H9 (cell line): Measurements from ENCODE around the gene APOL4. TPM values are rescaled to one million over a fixed set of nuclear protein-coding genes. Genes with fewer than 3 reads are reported as not detected.

Source experiments
- DNase-seq: peaks from one replicate; pipeline ENCODE4 v3.0.0-alpha.2; 2017
- H2AFZ ChIP-seq: one replicate; pipeline ENCODE4 v1.6.1; 2013; ENCODE audit warnings: mild to moderate bottlenecking, low read length, control low read depth, moderate library complexity
- H2AK5ac ChIP-seq: 2 replicates; pipeline ENCODE4 v1.6.1; 2013; ENCODE audit warnings: low read length, control low read depth, mixed read lengths; ENCODE audit not compliant: insufficient read length
- H2BK120ac ChIP-seq: one replicate; pipeline ENCODE4 v1.6.1; 2013; ENCODE audit warnings: low read depth, mild to moderate bottlenecking, low read length, control low read depth, inconsistent platforms; ENCODE audit not compliant: poor library complexity, severe bottlenecking
- H2BK12ac ChIP-seq: 2 replicates; pipeline ENCODE4 v1.6.1; 2013; ENCODE audit warnings: low read length, control low read depth, mixed read lengths, low read depth; ENCODE audit not compliant: insufficient read length
- H2BK15ac ChIP-seq: 2 replicates; pipeline ENCODE4 v1.6.1; 2013; ENCODE audit warnings: low read depth, low read length, control low read depth
- H2BK20ac ChIP-seq: one replicate; pipeline ENCODE4 v1.6.1; 2013; ENCODE audit warnings: low read depth, mild to moderate bottlenecking, low read length, control low read depth, inconsistent platforms; ENCODE audit not compliant: poor library complexity, severe bottlenecking
- H2BK5ac ChIP-seq: 2 replicates; pipeline ENCODE4 v1.6.1; 2013; ENCODE audit warnings: low read length, control low read depth, mixed read lengths; ENCODE audit not compliant: insufficient read length
- H3K14ac ChIP-seq: 2 replicates; pipeline ENCODE4 v1.6.1; 2013; ENCODE audit warnings: low read length, control low read depth; ENCODE audit not compliant: insufficient read depth
- H3K18ac ChIP-seq: 2 replicates; pipeline ENCODE4 v1.6.1; 2013; ENCODE audit warnings: low read depth, mild to moderate bottlenecking, mixed read lengths, low read length, control low read depth; ENCODE audit not compliant: insufficient read length
- H3K23ac ChIP-seq: 2 replicates; pipeline ENCODE4 v1.6.1; 2013; ENCODE audit warnings: low read length, control low read depth, mixed read lengths, low read depth; ENCODE audit not compliant: insufficient read length
- H3K23me2 ChIP-seq: 2 replicates; pipeline ENCODE4 v1.6.1; 2013; ENCODE audit warnings: low read depth, mild to moderate bottlenecking, mixed read lengths, low read length, control low read depth; ENCODE audit not compliant: insufficient read length, poor library complexity, severe bottlenecking
- H3K27ac ChIP-seq: 2 replicates; pipeline ENCODE4 v1.5.1; 2013; ENCODE audit warnings: low read length, control low read depth, mixed read lengths, low read depth; ENCODE audit not compliant: insufficient read length
- H3K27me3 ChIP-seq: 2 replicates; pipeline ENCODE4 v1.6.1; 2013; ENCODE audit warnings: low read length, control low read depth, inconsistent platforms; ENCODE audit not compliant: insufficient read depth
- H3K4ac ChIP-seq: 2 replicates; pipeline ENCODE4 v1.6.1; 2013; ENCODE audit warnings: low read depth, mild to moderate bottlenecking, control low read depth, inconsistent platforms, low read length, moderate library complexity
- H3K4me1 ChIP-seq: 2 replicates; pipeline ENCODE4 v1.6.1; 2013; ENCODE audit warnings: low read length, control low read depth, inconsistent platforms; ENCODE audit not compliant: insufficient read depth
- H3K4me2 ChIP-seq: 2 replicates; pipeline ENCODE4 v1.6.1; 2013; ENCODE audit warnings: low read length, control low read depth, mixed read lengths; ENCODE audit not compliant: insufficient read length, insufficient read depth
- H3K56ac ChIP-seq: 2 replicates; pipeline ENCODE4 v1.6.1; 2013; ENCODE audit warnings: low read depth, mild to moderate bottlenecking, mixed read lengths, low read length, control low read depth; ENCODE audit not compliant: insufficient read length
- H3K79me1 ChIP-seq: 2 replicates; pipeline ENCODE4 v1.6.1; 2013; ENCODE audit warnings: low read depth, mild to moderate bottlenecking, moderate library complexity, low read length, control low read depth, inconsistent platforms; ENCODE audit not compliant: insufficient read depth, poor library complexity, severe bottlenecking
- H3K79me2 ChIP-seq: 2 replicates; pipeline ENCODE4 v1.6.1; 2013; ENCODE audit warnings: low read length, control low read depth, inconsistent platforms; ENCODE audit not compliant: insufficient read depth
- H3K9ac ChIP-seq: 2 replicates; pipeline ENCODE4 v1.6.1; 2013; ENCODE audit warnings: low read length, control low read depth, mixed read lengths; ENCODE audit not compliant: insufficient read length; ENCODE audit errors: extremely low read depth
- H3K9me3 ChIP-seq: one replicate; pipeline ENCODE4 v1.6.1; 2013; ENCODE audit warnings: low read depth, low read length, inconsistent platforms; ENCODE audit not compliant: control insufficient read depth
- H3T11ph ChIP-seq: one replicate; pipeline ENCODE4 v1.6.1; 2013; ENCODE audit warnings: mild to moderate bottlenecking, low read length, control low read depth, inconsistent platforms
- H4K20me1 ChIP-seq: one replicate; pipeline ENCODE4 v1.6.1; 2013; ENCODE audit not compliant: control insufficient read depth, insufficient read length, insufficient read depth
- H4K5ac ChIP-seq: 2 replicates; pipeline ENCODE4 v1.6.1; 2013; ENCODE audit warnings: low read depth, mild to moderate bottlenecking, mixed read lengths, low read length, control low read depth; ENCODE audit not compliant: insufficient read length
- H4K8ac ChIP-seq: replicated peaks from 2 replicates; pipeline ENCODE4 v1.6.1; 2013; ENCODE audit warnings: low read length, control low read depth, mixed read lengths, low read depth; ENCODE audit not compliant: insufficient read length
- H4K91ac ChIP-seq: 2 replicates; pipeline ENCODE4 v1.6.1; 2013; ENCODE audit warnings: low read depth, mild to moderate bottlenecking, moderate library complexity, mixed read lengths, low read length, control low read depth; ENCODE audit not compliant: insufficient read length
- H3K27ac Mint-ChIP-seq, 3 experiments: 2 replicates in 2 of 3; 3 replicates in 1 of 3; pipeline ENCODE4 v1.8.0; 2020 to 2021; ENCODE audit warnings: mixed read lengths in 3 of 3, mild to moderate bottlenecking in 1 of 3, moderate library complexity in 1 of 3
- H3K27me3 Mint-ChIP-seq: 2 replicates; pipeline ENCODE4 v1.8.0; 2021; ENCODE audit warnings: low read depth, mild to moderate bottlenecking, moderate library complexity, mixed read lengths
- H3K36me3 Mint-ChIP-seq, 3 experiments: 2 replicates in 2 of 3; 3 replicates in 1 of 3; pipeline ENCODE4 v1.8.0; 2020 to 2021; ENCODE audit warnings: low read depth in 3 of 3, mixed read lengths in 3 of 3; ENCODE audit not compliant: insufficient read depth in 1 of 3
- H3K4me1 Mint-ChIP-seq, 2 experiments: 2 replicates each; pipeline ENCODE4 v1.8.0; 2020; ENCODE audit warnings: mixed read lengths in 2 of 2
- H3K4me3 Mint-ChIP-seq, 2 experiments: 2 replicates in 1 of 2; 3 replicates in 1 of 2; pipeline ENCODE4 v1.8.0; 2020 to 2021; ENCODE audit warnings: mild to moderate bottlenecking in 2 of 2, mixed read lengths in 2 of 2, moderate library complexity in 1 of 2
- H3K9me3 Mint-ChIP-seq, 2 experiments: 2 replicates in 1 of 2; 3 replicates in 1 of 2; pipeline ENCODE4 v1.8.0; 2020; ENCODE audit warnings: mild to moderate bottlenecking in 2 of 2, mixed read lengths in 2 of 2, moderate library complexity in 1 of 2
- CTCF ChIP-seq: fragments of 200-600 bp; sonication (generic); conservative IDR thresholded peaks from 3 replicates; pipeline ENCODE4 v1.8.0; 2021; ENCODE audit warnings: antibody characterized with exemption, mild to moderate bottlenecking
- WGBS: extraction: QIAGEN DNeasy Blood & Tissue Kit; methylation state at CpG from one replicate; pipeline ENCODE4 v1.1.7; 2013; ENCODE audit warnings: missing lambda C conversion rate, low lambda C conversion rate, mixed read lengths; ENCODE audit not compliant: insufficient read length; ENCODE audit errors: extremely low coverage; 5-methylcytosine and 5-hydroxymethylcytosine counted together
- total RNA-seq: library from RNA; stranded (reverse); gene quantifications from 2 replicates; pipeline ENCODE4 v1.2.1, GENCODE V29; 2021

Gene APOL4
- total RNA-seq, 1 experiment from 2014 or later = not detected

DNA sequence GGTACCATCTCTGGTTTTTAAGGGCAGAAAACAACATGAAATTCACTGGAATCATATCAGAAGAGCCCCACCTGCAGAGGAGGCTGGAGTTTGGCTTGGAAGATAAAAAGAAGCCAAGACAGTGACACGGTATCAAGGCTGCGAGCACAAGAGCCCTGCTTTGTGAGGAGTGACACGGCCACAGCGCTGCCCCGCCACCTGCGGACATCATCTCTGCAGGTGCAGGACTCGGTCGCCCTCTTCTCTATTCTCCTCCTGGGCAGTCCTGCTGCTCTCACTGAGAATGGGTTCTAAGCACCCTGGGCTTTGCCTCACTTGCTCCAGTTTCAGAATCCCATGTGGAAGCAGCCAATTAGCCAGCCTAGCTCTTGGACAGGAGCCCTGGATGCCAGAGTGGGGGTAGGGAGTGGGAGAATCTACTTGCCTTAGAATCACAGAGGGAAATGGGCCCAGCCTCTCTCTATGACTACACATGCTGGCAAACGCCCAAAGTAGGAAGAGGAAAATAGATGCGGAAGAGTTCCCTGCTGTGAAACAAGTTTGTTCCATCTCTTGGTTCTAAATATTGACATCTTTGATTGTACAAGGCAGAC is 17.1 kb downstream of the APOL4 start:
- Histone ChIP-seq H3K79me1 (no peaks in the 10 kb centered on the region), H2BK12ac (no peak overlapping the region), H3K23ac (no peak overlapping the region), H3K79me2 (no peaks in the 10 kb centered on the region), H2BK15ac (no peak overlapping the region), H2BK20ac (no peak overlapping the region), H3K27me3 (no peaks in the 10 kb centered on the region; the same call in 1 of the 2 replicates), H3K9ac (no peak overlapping the region), H2AK5ac (no peak overlapping the region), H2BK120ac (no peak overlapping the region), H2BK5ac (no peak overlapping the region), H3K9me3 (no peaks in the 10 kb centered on the region), H3K18ac (no peak overlapping the region), H3K27ac (no peak overlapping the region), H3K4ac (no peak overlapping the region), H3K56ac (no peak overlapping the region), H3T11ph (no peak overlapping the region), H4K8ac (no peak overlapping the region), H3K23me2 (no peaks in the 10 kb centered on the region), H3K4me1 (no peaks in the 10 kb centered on the region; the same call in 1 of the 2 replicates), H3K14ac (no peak overlapping the region; the same call in 1 of the 2 replicates), H4K91ac (no peak overlapping the region), H3K4me2 (no peak overlapping the region), H2AFZ (no peak overlapping the region), H4K5ac (no peak overlapping the region), H4K20me1 (no peaks in the 10 kb centered on the region)
- no peak overlapping the region for H3K27ac Mint-ChIP-seq
- DNase-seq = no peak
- H3K36me3 Mint-ChIP-seq = peaks cover 0 to under 1% (median 0%) of the 10 kb centered on the region in 3 experiments; a peak in 1 of 7 replicates
- no CpG with 5 or more reads among the region's 10 CpGs for WGBS
- no peak overlapping the region for H3K4me3 Mint-ChIP-seq
- peaks cover 21 to 27% of the 10 kb centered on the region in 2 experiments for H3K4me1 Mint-ChIP-seq
- no peaks in the 10 kb centered on the region; a peak in 1 of 5 replicates for H3K9me3 Mint-ChIP-seq
- H3K27me3 Mint-ChIP-seq = peaks cover 8% of the 10 kb centered on the region
- no peak for TF ChIP-seq CTCF
